Smooth muscle cell (in vitro differentiated cells): ENCODE measurements around the gene MUC22. TPM values are rescaled to one million over a fixed set of nuclear protein-coding genes. Genes with fewer than 3 reads are reported as not detected.

Experiments
- DNase-seq: peaks from one replicate; lab custom pipeline; 2025; ENCODE audit not compliant: unreplicated experiment; lab: John Stamatoyannopoulos, UW
- H2AFZ ChIP-seq: fragments of 200-600 bp; sonication (generic); 2 replicates; pipeline ENCODE4 v1.6.0; 2016; ENCODE audit warnings: antibody characterized with exemption, low read depth, mild to moderate bottlenecking
- H3F3A ChIP-seq: fragments of 200-600 bp; sonication (generic); 2 replicates; pipeline ENCODE4 v1.6.0; 2017; ENCODE audit warnings: antibody characterized with exemption, low read depth
- H3K27ac ChIP-seq: fragments of 200-600 bp; sonication (generic); 2 replicates; pipeline ENCODE4 v1.5.1; 2016; ENCODE audit warnings: low read depth, mild to moderate bottlenecking
- H3K27me3 ChIP-seq: fragments of 200-600 bp; sonication (generic); 2 replicates; pipeline ENCODE4 v1.6.1; 2016; ENCODE audit warnings: low read depth, mild to moderate bottlenecking
- H3K36me3 ChIP-seq: fragments of 200-600 bp; sonication (generic); 2 replicates; pipeline ENCODE4 v1.5.1; 2016; ENCODE audit warnings: low read depth
- H3K4me1 ChIP-seq: fragments of 200-600 bp; sonication (generic); 2 replicates; pipeline ENCODE4 v1.5.1; 2016; ENCODE audit warnings: low read depth
- H3K4me2 ChIP-seq: fragments of 200-600 bp; sonication (generic); 2 replicates; pipeline ENCODE4 v1.6.0; 2016; ENCODE audit warnings: mild to moderate bottlenecking
- H3K4me3 ChIP-seq: fragments of 200-600 bp; sonication (generic); 2 replicates; pipeline ENCODE4 v1.5.1; 2016; ENCODE audit warnings: mild to moderate bottlenecking
- H3K79me2 ChIP-seq: fragments of 200-600 bp; sonication (generic); 2 replicates; pipeline ENCODE4 v1.6.0; 2016; ENCODE audit warnings: low read depth, mild to moderate bottlenecking
- H3K9ac ChIP-seq: fragments of 200-600 bp; sonication (generic); 2 replicates; pipeline ENCODE4 v1.6.0; 2016; ENCODE audit warnings: low read depth
- H3K9me3 ChIP-seq: fragments of 200-600 bp; sonication (generic); replicated peaks from 2 replicates; pipeline ENCODE4 v1.5.1; 2016; ENCODE audit warnings: low read depth
- H4K20me1 ChIP-seq: fragments of 200-600 bp; sonication (generic); 2 replicates; pipeline ENCODE4 v1.6.0; 2016; ENCODE audit warnings: low read depth
- CTCF ChIP-seq: fragments of 200-600 bp; sonication (generic); IDR thresholded peaks from 2 replicates; pipeline ENCODE4 v1.5.1; 2017; ENCODE audit warnings: borderline replicate concordance, mild to moderate bottlenecking, antibody characterized with exemption; ENCODE audit not compliant: insufficient read depth, poor library complexity, severe bottlenecking
- WGBS: methylation state at CpG from one replicate; pipeline ENCODE4 v1.1.7; 2016; ENCODE audit warnings: low lambda C conversion rate; 5-methylcytosine and 5-hydroxymethylcytosine counted together
- polyA plus RNA-seq: library from polyadenylated mRNA; unstranded; fragments of >200 nt; fragmentation: Nextera tagmentation; extraction: Ambion mirVana; gene quantifications from 2 replicates; pipeline ENCODE4 v1.2.1, GENCODE V29; 2016
- total RNA-seq: library from RNA; depleted of rRNA; stranded (reverse); fragments of >200 nt; gene quantifications from 2 replicates; pipeline ENCODE4 v1.2.3, GENCODE V29; 2014

MUC22 gene
- total and polyA plus RNA-seq, 2 experiments from 2014 or later, result not detected

GRCh38 chr6:31058128-31058894 is 48.0 kb downstream of the MUC22 start:
- H3K4me3 ChIP-seq, result no peak overlapping the region
- no peak overlapping the region for H3K9ac ChIP-seq

GRCh38 chr6:31060145-31060544 is 49.9 kb downstream of the MUC22 start:
- H3K79me2 ChIP-seq, result no peaks in the 10 kb centered on the region
- H3K9me3 ChIP-seq, result no peaks in the 10 kb centered on the region
- WGBS, result 97% methylated on average over 8 of the region's 8 CpGs
- no peaks in the 10 kb centered on the region for H3K36me3 ChIP-seq
- no peak overlapping the region for H3K9ac ChIP-seq
- H3K27ac ChIP-seq, result no peak overlapping the region
- no peak overlapping the region for H2AFZ ChIP-seq
- peaks cover 20% of the 10 kb centered on the region for H3K4me1 ChIP-seq
- no peak for TF ChIP-seq CTCF
- no peak overlapping the region for H3K4me3 ChIP-seq
- no peaks in the 10 kb centered on the region for H3F3A ChIP-seq
- peaks cover 9% of the 10 kb centered on the region for H3K27me3 ChIP-seq
- no peak for DNase-seq
- no peak overlapping the region for H3K4me2 ChIP-seq
- no peaks in the 10 kb centered on the region for H4K20me1 ChIP-seq

More at GRCh38 chr6:31058128-31058894, 48.0 kb downstream of the MUC22 start:
- no peaks in the 10 kb centered on the region for H4K20me1 ChIP-seq
- no peak overlapping the region for H3K4me2 ChIP-seq
- no peak for DNase-seq
- WGBS, result 42% methylated on average over 10 of the region's 10 CpGs
- peaks cover 20% of the 10 kb centered on the region for H3K4me1 ChIP-seq
- H3K27ac ChIP-seq, result peak overlapping the region; percentile 28
- no peaks in the 10 kb centered on the region for H3K36me3 ChIP-seq
- H3K9me3 ChIP-seq, result no peaks in the 10 kb centered on the region
- no peak overlapping the region for H2AFZ ChIP-seq
- no peaks in the 10 kb centered on the region for H3K79me2 ChIP-seq
- TF ChIP-seq CTCF, result peak; percentile 39
- no peaks in the 10 kb centered on the region for H3F3A ChIP-seq
- peaks cover 9% of the 10 kb centered on the region for H3K27me3 ChIP-seq

- no peak for DNase-seq
- Histone ChIP-seq H3K9me3 (no peaks in the 10 kb centered on the region), H3K4me3 (no peak overlapping the region), H3K36me3 (no peaks in the 10 kb centered on the region), H2AFZ (no peak overlapping the region), H3K4me1 (no peaks in the 10 kb centered on the region), H3F3A (no peaks in the 10 kb centered on the region), H3K4me2 (no peak overlapping the region), H3K79me2 (no peaks in the 10 kb centered on the region), H3K27me3 (peaks cover 9% of the 10 kb centered on the region), H4K20me1 (no peaks in the 10 kb centered on the region), H3K27ac (no peak overlapping the region), H3K9ac (no peak overlapping the region)
- TF ChIP-seq CTCF, result no peak
- 85% methylated on average over 7 of the region's 7 CpGs for WGBS
Measured at GRCh38 chr6:31063906-31064435, 53.7 kb downstream of the MUC22 start.
